Activated B cell treated with CpG ODN at 0.5 μM for 24 hours (primary cell): Measurements from ENCODE around the gene TRIM72. TPM values are rescaled to one million over a fixed set of nuclear protein-coding genes. Genes with fewer than 3 reads are reported as not detected.
A peak's percentile ranks its signal among the peaks of the same experiment; 100 is the strongest.

ENCODE experiments used
- ATAC-seq: fragments of 200-7000 bp; cut with Tn5 transposase; one replicate; pipeline ENCODE4 v1.10.0; 2021; ENCODE audit warnings: low read depth, mild to moderate bottlenecking, moderate library complexity
- CTCF ChIA-PET: fragments of 350-600 bp; sonication (Branson Sonifier 250); formaldehyde crosslinking; loops from one replicate; lab custom pipeline; 2021; ENCODE audit warnings: antibody characterized with exemption; lab: Charles Lee
- POLR2A ChIA-PET: fragments of 350-600 bp; sonication (Branson Sonifier 250); formaldehyde crosslinking; loops from one replicate; lab custom pipeline; 2021; ENCODE audit warnings: antibody characterized with exemption; lab: Charles Lee
- DNase-seq: peaks from one replicate; pipeline ENCODE4 v3.0.0; 2022
- H3K27ac Mint-ChIP-seq: one replicate; pipeline ENCODE4 v1.8.0; 2020; ENCODE audit warnings: mixed read lengths
- H3K27me3 Mint-ChIP-seq: one replicate; pipeline ENCODE4 v1.8.0; 2021; ENCODE audit warnings: mixed read lengths
- H3K36me3 Mint-ChIP-seq: one replicate; pipeline ENCODE4 v1.8.0; 2021; ENCODE audit warnings: low read depth, mixed read lengths
- H3K4me1 Mint-ChIP-seq: one replicate; pipeline ENCODE4 v1.8.0; 2021; ENCODE audit warnings: mixed read lengths
- H3K4me3 Mint-ChIP-seq: one replicate; pipeline ENCODE4 v1.8.0; 2020; ENCODE audit warnings: mild to moderate bottlenecking, mixed read lengths
- H3K9me3 Mint-ChIP-seq: one replicate; pipeline ENCODE4 v1.8.0; 2020; ENCODE audit warnings: mixed read lengths
- CTCF ChIP-seq: fragments of 200-600 bp; IDR thresholded peaks from one replicate; pipeline ENCODE4 v1.8.0; 2022; ENCODE audit warnings: antibody characterized with exemption, mild to moderate bottlenecking
- intact Hi-C: fragments of 100-400 bp; cut with micrococcal nuclease; formaldehyde crosslinking; loops from one replicate; pipeline ENCODE4 v1.15.1; 2024
- total RNA-seq: library from RNA; stranded (reverse); gene quantifications from 2 replicates; pipeline ENCODE4 v1.2.3, GENCODE V29; 2022

TRIM72 gene
- total RNA-seq, 1 donor from 2014 or later = 0.16 TPM

GRCh38 chr16:31260136-31260931 lies 46.4 kb downstream of the TRIM72 start:
- intact Hi-C loops = loop anchor here (5.0 kb wide), 1 partner anchor 92 kb away; no protein-coding TSS in a partner anchor
- no peak for ATAC-seq
- Mint-ChIP-seq H3K9me3 (no peaks in the 10 kb centered on the region), H3K27ac (peak overlapping the region; percentile 82), H3K27me3 (no peaks in the 10 kb centered on the region), H3K4me1 (peaks cover 60% of the 10 kb centered on the region), H3K4me3 (peak overlapping the region; percentile 85), H3K36me3 (no peaks in the 10 kb centered on the region)
- ChIA-PET CTCF (interaction anchor here (0.7 kb wide), 1 partner anchor 226 kb away, joined by 3 read pairs; no protein-coding TSS in a partner anchor), POLR2A (interaction anchor here (0.7 to 3.1 kb wide), 7 partner anchors 11 to 158 kb away, joined by 4 to 19 read pairs (median 9); partner anchors contain the start of genes FUS, KAT8 and PYCARD)
- no peak for DNase-seq
- no peak for TF ChIP-seq CTCF

- H3K4me3 Mint-ChIP-seq = no peak overlapping the region
- CTCF ChIA-PET = no interaction called here
- intact Hi-C loops = loop anchor here (5.0 kb wide), 1 partner anchor 90 kb away; no protein-coding TSS in a partner anchor
Measured at GRCh38 chr16:31262084-31262483, 48.2 kb downstream of the TRIM72 start.

DNA sequence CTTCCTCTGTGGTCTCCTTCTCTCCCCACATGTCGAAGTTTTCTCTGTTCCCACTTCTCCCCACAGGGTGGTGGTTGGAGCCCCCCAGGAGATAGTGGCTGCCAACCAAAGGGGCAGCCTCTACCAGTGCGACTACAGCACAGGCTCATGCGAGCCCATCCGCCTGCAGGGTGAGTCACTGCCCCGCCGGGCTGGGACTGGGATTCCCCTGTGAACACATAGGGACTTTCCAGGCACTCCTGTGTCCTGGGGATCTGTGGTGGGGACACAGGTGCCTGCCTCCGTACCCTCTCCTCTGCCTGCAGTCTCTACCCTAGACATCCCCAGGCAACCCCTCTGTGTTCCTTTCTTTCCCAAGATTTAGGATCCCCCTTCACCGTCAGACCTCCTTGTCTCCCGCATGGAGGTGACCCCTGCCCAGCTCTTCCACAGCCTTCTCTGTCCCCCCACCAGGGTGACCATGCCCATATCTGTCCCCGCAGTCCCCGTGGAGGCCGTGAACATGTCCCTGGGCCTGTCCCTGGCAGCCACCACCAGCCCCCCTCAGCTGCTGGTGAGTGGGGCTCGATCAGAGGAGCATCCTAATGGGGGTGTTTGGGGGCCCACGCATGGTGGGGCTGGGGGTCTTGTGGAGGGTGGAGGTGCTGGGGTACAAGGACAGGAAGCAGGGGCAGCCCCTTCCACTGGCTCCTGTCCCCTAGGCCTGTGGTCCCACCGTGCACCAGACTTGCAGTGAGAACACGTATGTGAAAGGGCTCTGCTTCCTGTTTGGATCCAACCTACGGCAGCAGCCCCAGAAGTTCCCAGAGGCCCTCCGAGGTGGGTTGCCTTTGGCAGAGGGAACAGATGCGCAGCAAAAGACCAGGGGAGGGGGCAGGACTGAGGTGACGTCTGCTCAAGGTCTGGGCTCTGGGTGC lies 51.7 kb downstream of the TRIM72 start:
- DNase-seq = peak; percentile 68
- H3K9me3 Mint-ChIP-seq = no peaks in the 10 kb centered on the region
- peak overlapping the region; percentile 72 for H3K4me3 Mint-ChIP-seq
- peaks cover 20% of the 10 kb centered on the region for H3K36me3 Mint-ChIP-seq
- ATAC-seq = peak; percentile 93
- intact Hi-C loops = no loop called here
- TF ChIP-seq CTCF = no peak
- peak overlapping the region; percentile 85 for H3K27ac Mint-ChIP-seq
- no peaks in the 10 kb centered on the region for H3K27me3 Mint-ChIP-seq
- CTCF ChIA-PET = interaction anchor here (1.2 kb wide), 1 partner anchor 118 kb away, joined by 3 read pairs; no protein-coding TSS in a partner anchor
- POLR2A ChIA-PET = interaction anchor here (0.6 to 4.2 kb wide), 7 partner anchors 50 to 271 kb away, joined by 3 to 22 read pairs (median 5); partner anchors contain the start of genes ARMC5, FUS, PYCARD and ZNF668
- H3K4me1 Mint-ChIP-seq = peaks cover 76% of the 10 kb centered on the region

More at GRCh38 chr16:31262084-31262483, 48.2 kb downstream of the TRIM72 start:
- no peak for DNase-seq
- ATAC-seq = no peak
- no peak for TF ChIP-seq CTCF
- Mint-ChIP-seq H3K36me3 (peaks cover under 1% of the 10 kb centered on the region), H3K9me3 (no peaks in the 10 kb centered on the region), H3K27me3 (no peaks in the 10 kb centered on the region), H3K4me1 (peaks cover 72% of the 10 kb centered on the region), H3K27ac (peak overlapping the region; percentile 24)
- POLR2A ChIA-PET = interaction anchor here (0.7 to 2.4 kb wide), 3 partner anchors 82 to 1284 kb away, joined by 6 to 14 read pairs (median 13); partner anchors contain the start of gene FUS

- ChIA-PET CTCF (interaction anchor here (1.6 kb wide), 1 partner anchor 115 kb away, joined by 4 read pairs; no protein-coding TSS in a partner anchor), POLR2A (interaction anchor here (0.7 to 3.9 kb wide), 5 partner anchors 23 to 837 kb away, joined by 4 to 16 read pairs (median 8); partner anchors contain the start of genes FUS and KAT8)
- DNase-seq = no peak
- Mint-ChIP-seq H3K4me3 (no peak overlapping the region), H3K27me3 (no peaks in the 10 kb centered on the region), H3K27ac (peak overlapping the region; percentile 32), H3K9me3 (no peaks in the 10 kb centered on the region), H3K4me1 (peaks cover 58% of the 10 kb centered on the region), H3K36me3 (peaks cover 32% of the 10 kb centered on the region)
- TF ChIP-seq CTCF = no peak
- intact Hi-C loops = no loop called here
- ATAC-seq = no peak
Measured at GRCh38 chr16:31267332-31268032, 53.6 kb downstream of the TRIM72 start.
